Activated naive CD4-positive, alpha-beta T cell treated with anti-CD3 and anti-CD28 coated beads for 36 hours (primary cell): ENCODE data around the gene CEACAM1. TPM values are rescaled to one million over a fixed set of nuclear protein-coding genes. Genes with fewer than 3 reads are reported as not detected.
"Not testable (repeated sequence)": the region's sequence is repeated elsewhere in the genome, so short reads cannot be mapped to it uniquely, and the experiment has no call there.

Source experiments
- CTCF ChIA-PET: fragments of 350-600 bp; sonication (Branson Sonifier 250); formaldehyde crosslinking; loops from one replicate; lab custom pipeline; 2021; ENCODE audit warnings: antibody characterized with exemption; lab: Charles Lee
- DNase-seq: peaks from one replicate; pipeline ENCODE4 v3.0.0-alpha.2; 2020
- H3K27ac Mint-ChIP-seq: one replicate; pipeline ENCODE4 v1.8.0; 2021; ENCODE audit warnings: mild to moderate bottlenecking, mixed read lengths
- H3K27me3 Mint-ChIP-seq: one replicate; pipeline ENCODE4 v1.8.0; 2021; ENCODE audit warnings: low read depth, mixed read lengths
- H3K36me3 Mint-ChIP-seq: one replicate; pipeline ENCODE4 v1.8.0; 2021; ENCODE audit warnings: low read depth, mixed read lengths
- H3K4me1 Mint-ChIP-seq: one replicate; pipeline ENCODE4 v1.8.0; 2021; ENCODE audit warnings: low read depth, mixed read lengths
- H3K4me3 Mint-ChIP-seq: one replicate; pipeline ENCODE4 v1.8.0; 2021; ENCODE audit warnings: mild to moderate bottlenecking, moderate library complexity, mixed read lengths
- H3K9me3 Mint-ChIP-seq: one replicate; pipeline ENCODE4 v1.8.0; 2021; ENCODE audit warnings: mixed read lengths
- intact Hi-C: fragments of 100-400 bp; cut with micrococcal nuclease; formaldehyde crosslinking; loops from one replicate; pipeline ENCODE4 v1.15.1; 2023
- total RNA-seq, 2 experiments: library from RNA; stranded (reverse); gene quantifications; one replicate each; pipeline ENCODE4 v1.2.3, GENCODE V29; 2021

Gene CEACAM1
- total RNA-seq, 2 experiments from 2014 or later, result 3.1 to 3.6 TPM

DNA sequence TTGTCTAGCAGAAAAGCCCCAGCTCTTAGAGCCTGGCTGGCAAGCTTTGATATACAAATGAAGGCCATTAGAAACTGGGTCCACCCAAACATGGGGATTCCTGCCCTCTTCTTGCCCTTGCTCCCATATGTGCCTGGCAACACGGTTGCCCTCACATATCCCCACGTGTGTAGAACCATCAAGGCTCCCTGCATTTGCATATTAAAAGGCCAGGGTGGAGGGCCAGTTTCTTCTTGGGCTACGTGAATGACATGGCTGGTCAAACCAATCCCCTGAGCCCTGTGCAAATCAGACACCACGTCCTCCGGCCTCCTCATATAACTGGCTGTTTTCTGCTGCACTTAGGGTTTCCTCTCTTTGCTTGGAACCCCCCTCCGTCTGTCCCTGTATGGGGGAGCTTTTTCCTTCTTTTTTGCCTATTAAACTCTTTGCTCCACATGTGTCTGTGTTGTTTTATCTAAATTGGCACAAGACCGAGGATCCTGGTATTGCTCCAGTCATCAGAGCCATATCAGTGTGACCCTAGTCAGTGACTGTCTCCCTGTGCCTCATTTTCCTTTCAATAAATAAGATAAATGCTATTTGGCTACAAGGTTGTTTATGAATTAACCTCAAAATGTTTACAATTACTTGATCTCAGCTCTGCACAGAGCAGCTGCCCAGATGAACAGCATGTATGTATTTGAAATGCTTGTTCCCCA is 30.3 kb upstream of the CEACAM1 start:
- Mint-ChIP-seq H3K27me3 (peaks cover 12% of the 10 kb centered on the region), H3K9me3 (no peaks in the 10 kb centered on the region), H3K27ac (no peak overlapping the region), H3K4me3 (no peak overlapping the region), H3K36me3 (no peaks in the 10 kb centered on the region), H3K4me1 (no peaks in the 10 kb centered on the region)
- intact Hi-C loops, result no loop called here
- CTCF ChIA-PET, result interaction anchor here (0.7 to 1.9 kb wide), 2 partner anchors 38 to 141 kb away, joined by 3 to 5 read pairs; no protein-coding TSS in a partner anchor
- no peak for DNase-seq

DNA sequence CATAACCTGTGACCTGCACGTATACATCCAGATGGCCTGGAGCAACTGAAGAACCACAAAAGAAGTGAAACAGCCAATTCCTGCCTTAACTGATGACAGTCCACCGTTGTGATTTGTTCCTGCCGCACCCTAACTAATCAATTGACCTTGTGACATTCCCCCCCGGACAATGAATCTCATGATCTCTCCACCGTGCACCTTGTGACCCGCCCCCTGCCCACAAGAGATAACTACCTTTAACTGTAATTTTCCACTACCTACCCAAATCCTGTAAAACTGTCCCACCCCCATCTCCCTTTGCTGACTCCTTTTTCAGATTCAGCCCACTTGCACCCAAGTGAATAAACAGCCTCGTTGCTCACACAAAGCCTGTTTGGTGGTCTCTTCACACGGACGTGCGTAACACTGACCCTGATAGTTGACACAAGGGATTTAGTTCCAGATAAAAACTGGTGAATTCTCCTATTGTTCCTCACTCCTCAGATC is 29.1 kb upstream of the CEACAM1 start:
- intact Hi-C loops, H3K4me3 Mint-ChIP-seq, H3K27me3 Mint-ChIP-seq, CTCF ChIA-PET, H3K27ac Mint-ChIP-seq, DNase-seq, H3K4me1 Mint-ChIP-seq, H3K9me3 Mint-ChIP-seq, H3K36me3 Mint-ChIP-seq: not testable (repeated sequence)

DNA sequence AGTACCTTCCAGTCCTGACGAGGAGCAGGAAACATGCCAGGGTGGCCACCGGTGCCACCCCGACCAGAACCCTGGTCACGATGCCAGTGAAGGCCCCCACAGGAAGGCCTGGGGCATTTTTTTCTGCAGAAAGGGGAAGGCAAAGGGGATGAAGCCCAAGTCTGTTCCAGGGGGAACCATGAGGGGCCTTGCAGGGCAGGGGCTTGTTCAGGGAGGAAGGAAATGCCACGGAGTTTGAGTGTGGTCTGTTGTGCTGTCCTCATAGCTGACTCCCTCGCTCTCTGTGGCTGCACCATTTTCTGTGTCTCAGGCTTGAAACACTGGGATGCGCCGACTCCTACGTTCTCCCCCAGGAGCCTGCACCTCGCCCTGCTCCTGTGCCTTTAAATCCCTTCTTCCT is 27.5 kb upstream of the CEACAM1 start:
- H3K27ac Mint-ChIP-seq, result no peak overlapping the region
- no peak for DNase-seq
- no peaks in the 10 kb centered on the region for H3K36me3 Mint-ChIP-seq
- intact Hi-C loops, result no loop called here
- H3K4me1 Mint-ChIP-seq, result no peaks in the 10 kb centered on the region
- CTCF ChIA-PET, result interaction anchor here (1.2 kb wide), 1 partner anchor 11 kb away, joined by 3 read pairs; no protein-coding TSS in a partner anchor
- no peaks in the 10 kb centered on the region for H3K9me3 Mint-ChIP-seq
- no peak overlapping the region for H3K4me3 Mint-ChIP-seq
- peaks cover 7% of the 10 kb centered on the region for H3K27me3 Mint-ChIP-seq

DNA sequence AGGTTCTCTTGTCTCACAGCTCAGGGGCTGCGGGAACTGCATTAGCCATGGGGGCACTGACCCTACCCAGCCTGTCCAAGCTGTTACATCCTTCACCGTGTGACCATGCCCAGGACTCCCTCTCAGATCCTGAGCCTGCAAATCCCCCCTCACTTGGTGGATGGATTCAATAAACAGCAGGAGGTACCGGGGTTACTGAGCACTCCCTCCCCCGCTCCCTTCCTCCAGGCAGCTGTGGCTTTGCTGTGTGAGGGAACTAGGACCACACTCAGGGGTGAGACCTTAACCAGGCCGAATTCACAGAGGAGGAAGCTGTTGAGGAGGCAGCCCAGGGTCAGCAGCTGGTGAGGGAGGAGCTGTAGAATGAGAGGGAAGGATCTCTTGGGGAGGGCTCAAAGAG is 27.0 kb upstream of the CEACAM1 start:
- H3K4me1 Mint-ChIP-seq, result no peaks in the 10 kb centered on the region

DNA sequence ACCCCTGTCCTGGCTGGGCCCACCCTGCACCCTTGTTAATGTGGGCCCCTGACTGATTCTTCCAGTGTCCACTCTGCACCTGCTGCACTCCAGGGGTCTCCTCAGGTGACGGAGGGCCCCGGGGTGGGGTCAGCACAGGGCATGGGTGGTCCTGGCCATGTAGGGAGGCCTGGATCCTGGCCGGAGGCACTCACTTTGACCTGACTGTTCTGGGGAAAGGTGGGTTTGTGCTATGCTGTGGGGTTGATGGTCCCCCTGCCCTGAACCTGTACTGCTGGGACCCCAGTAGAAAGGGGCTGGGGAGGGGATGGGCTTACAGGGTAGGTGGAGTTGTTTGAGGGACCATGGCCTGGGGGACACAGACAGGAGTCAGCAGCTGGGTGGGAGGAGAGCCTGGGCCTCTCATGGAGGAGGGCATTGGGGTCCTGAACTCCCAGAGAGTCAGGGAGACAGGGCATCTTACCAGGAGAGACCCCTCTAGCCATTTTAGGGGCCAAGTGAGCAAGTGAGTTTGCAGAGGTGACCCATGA is 25.8 kb upstream of the CEACAM1 start:
- Mint-ChIP-seq H3K36me3 (no peaks in the 10 kb centered on the region), H3K4me3 (no peak overlapping the region), H3K27me3 (peaks cover 7% of the 10 kb centered on the region), H3K4me1 (no peaks in the 10 kb centered on the region), H3K27ac (no peak overlapping the region), H3K9me3 (peaks cover 4% of the 10 kb centered on the region)
- CTCF ChIA-PET, result no interaction called here
- DNase-seq, result no peak
- intact Hi-C loops, result no loop called here

More for the DNA sequence above, 27.0 kb upstream of the CEACAM1 start:
- Mint-ChIP-seq H3K27ac (no peak overlapping the region), H3K36me3 (no peaks in the 10 kb centered on the region), H3K9me3 (no peaks in the 10 kb centered on the region), H3K27me3 (peaks cover 7% of the 10 kb centered on the region), H3K4me3 (no peak overlapping the region)
- intact Hi-C loops, result no loop called here
- DNase-seq, result no peak
- CTCF ChIA-PET, result interaction anchor here (1.2 kb wide), 1 partner anchor 11 kb away, joined by 3 read pairs; no protein-coding TSS in a partner anchor

DNA sequence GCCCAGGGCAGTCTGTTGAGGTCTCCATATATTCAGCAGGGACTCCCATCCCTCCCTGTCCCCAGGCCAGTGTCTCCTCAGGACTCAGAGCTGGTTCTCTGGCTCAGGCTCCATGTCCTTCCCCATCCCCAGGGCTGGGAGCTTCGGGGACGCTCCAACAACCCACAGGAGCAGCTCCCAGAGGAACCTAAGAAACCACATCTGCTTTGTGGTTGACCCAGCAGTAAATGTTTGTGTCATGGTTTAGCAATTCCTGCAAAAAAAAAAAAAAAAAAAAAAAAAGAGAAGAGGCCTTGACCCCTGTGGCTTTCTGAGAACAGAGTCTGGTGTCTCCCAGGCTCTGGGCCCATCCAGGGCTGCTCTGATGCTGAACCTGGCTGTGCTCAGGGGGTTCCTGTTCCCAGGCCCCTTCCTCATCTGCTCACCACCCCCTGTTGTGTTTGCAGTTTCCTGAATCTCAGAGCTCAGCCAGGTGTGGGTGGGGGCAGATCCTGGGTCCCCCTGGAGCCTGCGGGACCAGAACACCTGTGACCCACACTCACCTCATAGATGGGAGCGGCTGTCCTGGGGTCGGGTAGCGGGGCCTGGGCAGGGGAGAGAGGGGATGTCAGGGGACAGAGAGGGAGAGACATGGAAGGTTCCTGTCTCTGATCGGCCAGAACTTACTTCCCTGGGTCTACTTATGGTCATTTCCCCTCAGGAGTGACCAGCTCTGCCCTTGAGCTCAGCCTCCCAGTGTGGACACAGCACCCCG is 25.2 kb upstream of the CEACAM1 start:
- DNase-seq, result no peak
- no peak overlapping the region for H3K27ac Mint-ChIP-seq
- intact Hi-C loops, result no loop called here
- peaks cover 6% of the 10 kb centered on the region for H3K9me3 Mint-ChIP-seq
- CTCF ChIA-PET, result no interaction called here
- peaks cover 7% of the 10 kb centered on the region for H3K27me3 Mint-ChIP-seq
- H3K36me3 Mint-ChIP-seq, result no peaks in the 10 kb centered on the region
- H3K4me1 Mint-ChIP-seq, result no peaks in the 10 kb centered on the region
- H3K4me3 Mint-ChIP-seq, result no peak overlapping the region

DNA sequence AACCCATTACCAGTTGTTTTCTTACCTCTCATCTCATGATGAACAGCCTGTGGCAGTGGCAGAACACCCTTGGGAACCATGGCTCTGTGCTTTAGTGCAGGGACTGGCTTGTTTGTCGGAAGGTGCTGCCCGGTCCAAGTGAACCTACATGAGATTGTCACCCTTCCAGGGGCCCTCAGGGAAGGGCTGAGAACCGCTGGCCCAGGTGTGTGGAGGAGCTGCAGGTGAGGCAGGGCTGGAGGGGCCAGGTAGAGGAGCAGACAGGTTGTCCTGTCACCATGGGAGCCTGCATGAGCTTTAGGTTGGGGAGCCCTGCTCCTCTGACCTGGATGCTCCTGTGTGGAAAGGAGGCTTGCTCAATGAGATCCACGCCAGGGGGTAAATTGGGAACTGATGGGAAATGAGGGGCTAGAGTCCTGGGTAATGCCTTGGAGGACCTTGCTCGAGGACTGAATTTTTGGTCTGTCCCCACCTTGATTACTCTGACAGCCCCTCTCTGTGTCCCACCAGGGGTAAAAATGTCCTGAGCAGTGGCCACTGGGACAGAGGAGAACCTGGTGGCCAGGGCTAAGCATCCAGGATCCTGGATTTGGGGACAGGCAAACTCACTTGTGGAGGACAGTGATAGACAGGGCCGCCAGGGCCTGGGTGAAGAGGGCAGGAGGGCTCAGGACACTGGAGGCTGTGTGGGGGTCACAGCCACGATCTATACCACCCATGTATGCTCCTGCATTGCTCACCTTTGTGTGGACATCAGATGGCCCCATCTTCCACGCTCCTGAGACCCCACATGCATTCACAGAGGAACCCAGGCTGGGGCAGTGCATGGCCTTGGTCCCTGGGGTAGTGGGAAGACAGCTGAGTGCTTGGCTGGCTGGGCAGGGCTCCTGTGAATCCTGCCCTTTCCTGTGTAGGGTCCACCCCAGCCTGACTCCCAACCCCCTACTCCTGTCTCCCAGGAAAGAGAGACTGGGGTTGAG is 24.1 kb upstream of the CEACAM1 start:
- Mint-ChIP-seq H3K27me3 (peaks cover 7% of the 10 kb centered on the region), H3K4me3 (no peak overlapping the region), H3K4me1 (no peaks in the 10 kb centered on the region), H3K9me3 (peaks cover 6% of the 10 kb centered on the region), H3K27ac (no peak overlapping the region), H3K36me3 (no peaks in the 10 kb centered on the region)
- DNase-seq, result no peak
- CTCF ChIA-PET, result no interaction called here
- intact Hi-C loops, result no loop called here

DNA sequence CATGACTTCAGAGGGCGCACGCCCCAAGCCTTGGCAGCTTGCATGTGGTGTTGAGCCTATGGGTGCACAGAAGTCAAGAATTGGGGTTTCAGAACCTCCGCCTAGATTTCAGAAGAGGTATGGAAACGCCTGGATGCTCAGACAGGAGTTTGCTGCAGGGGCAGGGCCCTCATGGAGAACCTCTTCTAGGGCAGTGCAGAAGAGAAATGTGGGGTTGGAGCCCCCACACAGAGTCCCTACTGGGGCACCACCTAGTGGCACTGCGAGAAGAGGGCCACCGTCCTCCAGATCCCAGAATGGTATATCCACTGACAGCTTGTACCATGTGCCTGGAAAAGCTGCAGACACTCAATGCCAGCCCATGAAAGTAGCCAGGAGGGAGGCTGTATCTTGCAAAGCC is 22.2 kb upstream of the CEACAM1 start:
- H3K4me3 Mint-ChIP-seq, H3K4me1 Mint-ChIP-seq, H3K9me3 Mint-ChIP-seq, intact Hi-C loops, H3K27me3 Mint-ChIP-seq, H3K36me3 Mint-ChIP-seq, H3K27ac Mint-ChIP-seq, DNase-seq: not testable (repeated sequence)
- CTCF ChIA-PET, result interaction anchor here (0.6 kb wide), 1 partner anchor 797 kb away, joined by 3 read pairs; no protein-coding TSS in a partner anchor

DNA sequence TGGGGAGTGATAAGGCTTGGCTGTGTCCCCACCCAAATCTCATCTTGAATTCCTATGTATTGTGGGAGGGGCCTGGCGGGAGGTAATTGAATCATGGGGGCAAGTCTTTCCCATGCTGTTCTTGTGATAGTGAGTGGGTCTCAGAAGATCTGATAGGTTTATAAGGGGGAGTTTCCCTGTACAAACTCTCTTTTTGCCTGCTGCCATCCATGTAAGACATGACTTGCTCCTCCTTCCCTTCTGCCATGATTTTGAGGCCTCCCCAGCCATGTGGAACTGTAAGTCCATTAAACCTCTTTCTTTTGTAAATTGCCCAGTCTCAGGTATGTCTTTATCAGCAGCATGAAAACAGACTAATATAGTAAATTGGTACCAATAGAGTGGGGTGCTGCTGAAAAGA is 20.8 kb upstream of the CEACAM1 start:
- H3K27ac Mint-ChIP-seq, H3K4me1 Mint-ChIP-seq, H3K9me3 Mint-ChIP-seq, intact Hi-C loops, H3K4me3 Mint-ChIP-seq, CTCF ChIA-PET, H3K36me3 Mint-ChIP-seq, H3K27me3 Mint-ChIP-seq, DNase-seq: not testable (repeated sequence)

DNA sequence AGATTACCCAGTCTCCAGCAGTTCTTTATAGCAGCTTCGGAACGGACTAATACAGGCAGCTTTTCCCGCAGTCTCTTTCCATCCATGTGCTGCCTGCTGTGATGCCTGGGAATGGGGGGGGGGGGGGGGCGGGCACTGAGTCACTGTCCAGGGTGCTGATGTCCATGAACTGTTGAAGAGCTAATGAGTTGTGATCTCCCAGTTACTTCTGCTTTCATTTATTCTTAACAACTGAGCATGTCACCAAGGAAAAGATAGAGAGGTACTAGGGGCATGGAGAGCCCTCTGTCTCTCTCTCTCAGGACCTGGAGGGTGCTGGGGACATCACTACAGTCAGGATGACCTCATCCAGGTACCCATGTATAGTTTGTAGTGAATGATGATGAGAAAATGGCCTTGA is 20.3 kb upstream of the CEACAM1 start:
- intact Hi-C loops, result no loop called here
- Mint-ChIP-seq H3K36me3 (no peaks in the 10 kb centered on the region), H3K4me3 (no peak overlapping the region), H3K27me3 (no peaks in the 10 kb centered on the region), H3K4me1 (no peaks in the 10 kb centered on the region), H3K27ac (no peak overlapping the region), H3K9me3 (peaks cover 6% of the 10 kb centered on the region)
- DNase-seq, result no peak
- CTCF ChIA-PET, result no interaction called here

DNA sequence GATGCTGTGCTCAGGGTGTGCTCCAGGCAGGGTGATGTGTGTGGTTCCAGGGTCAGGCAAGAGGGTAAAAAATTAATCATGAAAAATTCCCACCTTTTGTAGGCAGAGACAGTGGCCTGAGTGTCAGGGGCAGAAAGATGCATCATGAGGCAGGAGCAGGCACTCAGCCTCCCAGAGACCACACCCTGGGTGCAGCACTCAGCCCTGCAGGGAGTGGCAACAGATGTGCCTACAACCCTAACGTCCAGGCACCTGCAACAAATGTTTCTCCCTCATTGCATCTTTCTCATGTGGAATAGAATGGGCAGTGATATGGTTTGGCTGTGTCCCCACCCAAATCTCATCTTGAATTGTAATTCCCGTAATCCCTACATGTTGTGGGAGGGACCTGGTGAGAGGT is 19.6 kb upstream of the CEACAM1 start:
- intact Hi-C loops, result no loop called here
- no peak overlapping the region for H3K27ac Mint-ChIP-seq
- no peaks in the 10 kb centered on the region for H3K4me1 Mint-ChIP-seq
- no peak overlapping the region for H3K4me3 Mint-ChIP-seq
- H3K9me3 Mint-ChIP-seq, result peaks cover 6% of the 10 kb centered on the region
- no peaks in the 10 kb centered on the region for H3K36me3 Mint-ChIP-seq
- CTCF ChIA-PET, result no interaction called here
- DNase-seq, result no peak
- no peaks in the 10 kb centered on the region for H3K27me3 Mint-ChIP-seq
